ENCODE results near the gene CYP26B1.

Gene CYP26B1

DNA sequence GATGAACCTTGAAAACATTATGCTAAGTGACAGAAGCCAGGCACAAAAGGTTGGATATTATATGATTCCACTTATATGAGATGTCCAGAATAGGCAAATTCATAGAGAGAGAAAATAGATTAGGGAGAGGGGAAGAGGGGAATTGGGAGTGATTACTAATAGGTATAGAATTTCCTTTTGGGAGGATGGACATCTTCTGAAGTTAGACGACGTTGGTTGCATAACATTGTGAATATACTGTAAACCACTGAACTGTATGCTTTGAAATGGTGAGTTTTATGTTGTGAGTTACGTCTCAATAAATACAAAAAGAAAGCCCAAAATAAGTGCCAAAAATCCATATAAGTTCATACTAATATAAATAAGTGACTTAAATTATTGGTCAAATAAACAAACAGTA lies 18.6 kb upstream of the CYP26B1 start:
- DNase-seq (ENCODE audit: low spot score), result no peak
- TF ChIP-seq, protein P1, sequence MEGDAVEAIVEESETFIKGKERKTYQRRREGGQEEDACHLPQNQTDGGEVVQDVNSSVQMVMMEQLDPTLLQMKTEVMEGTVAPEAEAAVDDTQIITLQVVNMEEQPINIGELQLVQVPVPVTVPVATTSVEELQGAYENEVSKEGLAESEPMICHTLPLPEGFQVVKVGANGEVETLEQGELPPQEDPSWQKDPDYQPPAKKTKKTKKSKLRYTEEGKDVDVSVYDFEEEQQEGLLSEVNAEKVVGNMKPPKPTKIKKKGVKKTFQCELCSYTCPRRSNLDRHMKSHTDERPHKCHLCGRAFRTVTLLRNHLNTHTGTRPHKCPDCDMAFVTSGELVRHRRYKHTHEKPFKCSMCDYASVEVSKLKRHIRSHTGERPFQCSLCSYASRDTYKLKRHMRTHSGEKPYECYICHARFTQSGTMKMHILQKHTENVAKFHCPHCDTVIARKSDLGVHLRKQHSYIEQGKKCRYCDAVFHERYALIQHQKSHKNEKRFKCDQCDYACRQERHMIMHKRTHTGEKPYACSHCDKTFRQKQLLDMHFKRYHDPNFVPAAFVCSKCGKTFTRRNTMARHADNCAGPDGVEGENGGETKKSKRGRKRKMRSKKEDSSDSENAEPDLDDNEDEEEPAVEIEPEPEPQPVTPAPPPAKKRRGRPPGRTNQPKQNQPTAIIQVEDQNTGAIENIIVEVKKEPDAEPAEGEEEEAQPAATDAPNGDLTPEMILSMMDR (IDR thresholded peaks at IDR 0.05; ENCODE audit: extremely low read depth, missing control alignments), result no peak

DNA sequence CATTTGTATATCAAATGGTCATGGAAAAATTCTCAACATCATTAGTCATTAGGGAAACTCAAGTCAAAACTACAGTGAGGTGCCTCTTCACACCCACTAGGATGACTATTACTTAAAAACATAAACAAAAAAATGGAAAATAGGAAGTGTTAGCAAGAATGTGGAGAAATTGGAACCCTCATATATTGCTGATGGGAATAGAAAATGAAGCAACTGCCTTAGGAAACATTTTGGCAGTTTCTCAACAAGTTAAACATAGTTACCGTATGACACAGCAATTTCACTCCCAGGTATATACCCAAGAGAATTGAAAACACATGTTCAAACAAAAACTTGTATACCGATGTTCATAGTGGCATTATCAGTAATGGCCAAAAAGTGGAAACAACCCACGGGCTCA lies 18.1 kb upstream of the CYP26B1 start:
- TF ChIP-seq, protein P1 (IDR thresholded peaks at IDR 0.05; ENCODE audit: extremely low read depth, missing control alignments), result no peak
- no peak for DNase-seq (ENCODE audit: low spot score)

DNA sequence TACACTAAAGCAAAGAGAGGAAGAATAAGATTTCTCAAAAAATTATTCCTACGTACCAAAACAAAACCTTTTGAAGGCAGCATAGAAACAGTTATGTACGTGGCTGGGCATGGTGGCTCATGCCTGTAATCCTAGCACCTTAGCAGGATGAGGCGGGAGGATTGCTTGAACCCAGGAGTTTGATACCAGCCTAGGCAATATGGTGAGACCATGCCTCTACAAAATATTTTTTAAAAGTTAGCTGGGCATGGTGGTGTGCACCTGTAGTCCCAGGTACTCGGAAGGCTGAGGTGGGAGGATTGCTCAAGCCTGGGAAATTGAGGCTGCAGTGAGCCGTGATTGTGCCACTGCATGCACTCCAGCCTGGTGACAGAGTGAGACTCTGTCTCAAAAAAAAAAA lies 14.9 kb upstream of the CYP26B1 start:
- no peak for DNase-seq (ENCODE audit: low spot score)
- TF ChIP-seq, protein P1 (IDR thresholded peaks at IDR 0.05; ENCODE audit: extremely low read depth, missing control alignments), result no peak

DNA sequence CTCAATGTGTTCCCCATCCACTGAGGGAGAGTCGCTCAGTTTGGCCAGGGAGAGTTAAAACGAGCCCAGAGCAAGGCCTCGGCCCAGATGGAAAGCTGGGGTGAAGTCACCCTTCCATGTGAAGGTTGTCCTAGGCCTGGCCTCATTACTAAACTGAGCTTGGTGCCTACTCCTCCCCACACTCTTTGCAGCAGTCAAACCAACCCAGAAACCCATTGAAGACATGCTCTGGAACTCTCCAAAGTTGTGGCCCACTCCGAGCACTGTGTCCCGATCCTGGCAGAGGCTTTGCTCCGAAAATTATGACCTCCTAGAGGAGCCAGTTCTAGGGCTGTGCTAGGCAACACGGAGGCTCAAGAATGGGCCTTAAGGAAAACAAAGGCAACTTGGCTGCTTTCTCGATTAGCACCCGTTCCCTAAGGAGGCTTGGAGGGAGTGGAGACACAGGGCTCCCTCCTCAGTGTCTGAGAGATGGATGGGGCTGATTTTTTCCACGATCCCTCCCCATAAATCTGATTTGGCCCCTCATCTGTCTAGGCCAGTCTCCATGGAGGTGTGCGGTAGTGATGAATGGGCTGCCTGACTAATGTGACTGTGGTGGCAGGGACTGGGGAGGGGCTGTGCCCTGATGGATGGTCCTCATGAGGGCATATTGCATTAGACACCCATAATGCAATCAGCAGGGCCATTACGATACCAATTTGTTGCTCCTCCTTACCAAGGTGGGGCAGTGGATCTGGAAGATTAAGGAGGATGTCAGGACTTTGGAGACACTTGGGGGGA lies 11.7 kb upstream of the CYP26B1 start:
- no peak for DNase-seq (ENCODE audit: low spot score)
- TF ChIP-seq, protein P1 (IDR thresholded peaks at IDR 0.05; ENCODE audit: extremely low read depth, missing control alignments), result no peak

DNA sequence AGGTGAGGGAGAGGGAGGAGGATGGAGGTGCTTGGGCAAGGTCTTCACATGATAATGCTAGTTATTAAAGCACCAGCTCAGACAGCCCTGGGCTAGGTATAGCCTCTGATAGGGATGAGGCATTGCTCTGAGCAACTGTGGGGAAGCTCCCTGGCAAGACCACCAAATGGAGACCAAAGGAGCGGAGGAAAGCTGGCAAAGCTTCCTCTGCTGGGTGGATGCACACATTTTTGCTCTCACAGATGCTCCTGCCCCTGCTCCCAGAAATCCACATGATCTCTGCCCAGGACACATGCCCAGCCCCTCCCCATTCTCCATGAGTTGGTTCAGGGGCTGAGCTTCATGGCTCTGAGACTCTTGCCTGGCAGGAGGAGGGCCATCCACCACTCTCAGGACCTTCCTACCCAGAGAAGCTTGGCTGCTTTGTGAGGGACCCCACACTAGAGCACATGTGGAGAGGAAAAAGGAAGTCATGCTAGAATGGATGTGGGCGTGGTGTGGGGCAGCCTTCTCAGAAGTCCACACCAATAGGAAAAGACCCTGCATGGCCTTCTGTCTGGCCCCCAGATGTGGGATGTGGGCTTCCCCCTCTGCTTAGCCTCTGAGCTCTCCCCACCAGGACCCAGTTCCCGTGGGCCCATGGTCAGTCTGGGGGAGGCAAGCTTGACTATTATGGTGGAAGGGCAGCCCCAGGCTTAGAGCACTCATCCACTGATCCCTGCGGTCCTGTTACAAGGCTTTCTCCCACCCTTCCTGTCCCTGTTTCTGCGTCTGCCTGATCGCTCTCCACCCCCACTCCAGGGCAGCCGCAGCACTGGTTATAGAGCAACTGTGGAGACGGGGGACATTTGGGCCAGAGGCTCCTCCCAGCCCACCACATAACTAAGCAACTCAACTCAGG lies 10.5 kb upstream of the CYP26B1 start:
- TF ChIP-seq, protein P1 (IDR thresholded peaks at IDR 0.05; ENCODE audit: extremely low read depth, missing control alignments), result no peak
- DNase-seq (ENCODE audit: low spot score), result no peak

DNA sequence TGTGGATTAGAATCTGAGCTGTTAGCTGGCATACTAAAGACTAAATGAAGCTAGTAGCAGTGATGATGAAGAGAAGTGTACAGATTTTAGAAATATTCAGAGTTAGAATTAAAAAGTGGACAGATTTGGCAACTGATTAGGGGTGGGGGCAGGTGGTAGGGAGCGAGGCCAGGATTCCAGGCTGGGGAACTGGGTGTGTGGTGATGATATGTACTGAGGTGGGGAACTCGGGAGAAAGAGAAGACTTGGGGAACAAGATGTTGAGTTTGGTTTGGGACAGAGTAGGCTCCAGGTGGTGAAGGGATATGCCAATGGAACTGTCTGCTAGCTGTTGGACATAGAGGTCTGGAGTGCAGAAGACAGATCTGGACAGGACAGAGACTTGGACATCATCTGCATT lies 9.2 kb upstream of the CYP26B1 start:
- TF ChIP-seq, protein P1 (IDR thresholded peaks at IDR 0.05; ENCODE audit: extremely low read depth, missing control alignments), result no peak
- no peak for DNase-seq (ENCODE audit: low spot score)

DNA sequence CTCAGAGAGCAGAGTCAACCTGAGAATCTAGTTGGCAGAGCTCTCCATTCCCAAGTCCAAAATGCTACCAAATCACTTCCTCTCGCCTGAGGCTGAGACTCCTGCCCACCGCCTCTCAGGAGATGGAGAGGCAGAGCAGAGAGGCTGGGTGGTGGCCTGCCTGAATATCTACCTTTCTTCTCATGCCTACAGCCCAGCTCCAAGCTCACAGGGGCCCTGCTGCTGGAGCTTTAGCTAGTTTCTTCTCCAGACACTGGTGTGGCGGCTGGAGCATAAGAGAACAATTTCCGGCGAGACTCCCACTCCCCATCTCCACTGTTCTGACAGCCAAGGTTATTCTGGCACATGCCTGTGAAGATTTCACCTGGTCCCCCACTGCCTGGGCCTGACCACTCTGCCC lies 8.1 kb upstream of the CYP26B1 start:
- TF ChIP-seq, protein P1 (IDR thresholded peaks at IDR 0.05; ENCODE audit: extremely low read depth, missing control alignments), result no peak
- DNase-seq (ENCODE audit: low spot score), result no peak

Measured in GM20000 (cell line).